NCI-H1694 (cell line): ENCODE data around the gene DHX36.

Experiments used
- DNase-seq: peaks from one replicate; lab custom pipeline; 2025; lab: John Stamatoyannopoulos, UW

The DHX36 gene

DNA sequence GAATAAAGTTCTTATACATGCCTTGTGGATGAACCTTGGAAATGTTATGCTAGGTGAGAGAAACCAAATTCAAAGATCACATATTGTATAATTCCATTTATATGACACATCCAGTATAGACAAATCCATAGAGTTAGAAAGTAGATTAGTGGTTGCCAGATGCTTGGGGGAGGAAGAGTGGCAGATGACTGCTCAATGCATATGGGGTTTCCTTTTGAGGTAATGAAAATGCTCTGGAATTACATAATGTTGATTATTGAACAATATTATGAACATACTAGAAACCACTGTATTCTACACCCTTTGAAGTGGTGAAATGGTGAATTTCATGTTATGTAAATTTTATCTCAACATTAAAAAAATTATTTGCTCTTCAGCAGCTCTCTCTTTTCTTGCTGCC is 100.8 kb downstream of the DHX36 start:
- DNase-seq = no peak
